ENCODE results near the gene SPRR2F. TPM values are rescaled to one million over a fixed set of nuclear protein-coding genes. Genes with fewer than 3 reads are reported as not detected.

SPRR2F gene
- total RNA-seq, 1 experiment from 2014 or later: not detected

DNA sequence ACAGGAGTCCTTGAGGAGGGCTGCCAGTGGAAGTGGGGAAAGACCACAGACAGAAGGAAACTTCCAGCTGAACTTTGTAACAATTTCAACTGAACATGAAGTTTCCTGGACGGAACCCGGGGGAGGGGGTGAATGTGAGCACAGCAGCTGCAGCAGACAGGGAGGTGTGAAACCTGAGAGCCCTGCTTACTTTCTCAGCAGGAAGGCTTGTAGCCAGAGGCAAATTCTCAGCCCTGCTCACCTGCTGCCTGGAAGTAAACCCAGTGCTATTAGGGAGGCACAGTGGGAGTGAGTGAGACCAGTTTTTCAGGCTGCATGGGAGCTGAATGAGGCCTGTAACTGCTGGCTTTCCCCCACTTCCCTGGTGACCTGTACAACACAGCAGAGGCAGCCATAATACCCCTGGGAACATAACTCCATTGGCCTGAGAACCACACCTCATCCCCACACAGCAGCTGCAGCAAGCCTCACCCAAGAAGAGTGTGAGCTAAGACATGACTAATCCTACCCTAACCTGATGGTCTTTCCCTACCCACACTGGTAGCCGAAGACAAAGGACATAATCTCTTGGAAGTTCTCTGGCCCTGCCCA lies 9.6 kb upstream of the SPRR2F start:
- DNase-seq (ENCODE audit: low read depth, low spot score): no peak
- TF ChIP-seq, protein P1, sequence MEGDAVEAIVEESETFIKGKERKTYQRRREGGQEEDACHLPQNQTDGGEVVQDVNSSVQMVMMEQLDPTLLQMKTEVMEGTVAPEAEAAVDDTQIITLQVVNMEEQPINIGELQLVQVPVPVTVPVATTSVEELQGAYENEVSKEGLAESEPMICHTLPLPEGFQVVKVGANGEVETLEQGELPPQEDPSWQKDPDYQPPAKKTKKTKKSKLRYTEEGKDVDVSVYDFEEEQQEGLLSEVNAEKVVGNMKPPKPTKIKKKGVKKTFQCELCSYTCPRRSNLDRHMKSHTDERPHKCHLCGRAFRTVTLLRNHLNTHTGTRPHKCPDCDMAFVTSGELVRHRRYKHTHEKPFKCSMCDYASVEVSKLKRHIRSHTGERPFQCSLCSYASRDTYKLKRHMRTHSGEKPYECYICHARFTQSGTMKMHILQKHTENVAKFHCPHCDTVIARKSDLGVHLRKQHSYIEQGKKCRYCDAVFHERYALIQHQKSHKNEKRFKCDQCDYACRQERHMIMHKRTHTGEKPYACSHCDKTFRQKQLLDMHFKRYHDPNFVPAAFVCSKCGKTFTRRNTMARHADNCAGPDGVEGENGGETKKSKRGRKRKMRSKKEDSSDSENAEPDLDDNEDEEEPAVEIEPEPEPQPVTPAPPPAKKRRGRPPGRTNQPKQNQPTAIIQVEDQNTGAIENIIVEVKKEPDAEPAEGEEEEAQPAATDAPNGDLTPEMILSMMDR (IDR thresholded peaks at IDR 0.05): no peak
- TF ChIP-seq TCF7L2 (IDR thresholded peaks at IDR 0.05; ENCODE audit: low read depth, low read length) (no peak), POLR2AphosphoS5 (IDR thresholded peaks at IDR 0.05; ENCODE audit: low read depth, low read length) (no peak), SIN3A (IDR thresholded peaks at IDR 0.05; ENCODE audit: borderline replicate concordance, insufficient read depth, low read depth, low read length) (no peak)
- TF ChIP-seq, protein P2, sequence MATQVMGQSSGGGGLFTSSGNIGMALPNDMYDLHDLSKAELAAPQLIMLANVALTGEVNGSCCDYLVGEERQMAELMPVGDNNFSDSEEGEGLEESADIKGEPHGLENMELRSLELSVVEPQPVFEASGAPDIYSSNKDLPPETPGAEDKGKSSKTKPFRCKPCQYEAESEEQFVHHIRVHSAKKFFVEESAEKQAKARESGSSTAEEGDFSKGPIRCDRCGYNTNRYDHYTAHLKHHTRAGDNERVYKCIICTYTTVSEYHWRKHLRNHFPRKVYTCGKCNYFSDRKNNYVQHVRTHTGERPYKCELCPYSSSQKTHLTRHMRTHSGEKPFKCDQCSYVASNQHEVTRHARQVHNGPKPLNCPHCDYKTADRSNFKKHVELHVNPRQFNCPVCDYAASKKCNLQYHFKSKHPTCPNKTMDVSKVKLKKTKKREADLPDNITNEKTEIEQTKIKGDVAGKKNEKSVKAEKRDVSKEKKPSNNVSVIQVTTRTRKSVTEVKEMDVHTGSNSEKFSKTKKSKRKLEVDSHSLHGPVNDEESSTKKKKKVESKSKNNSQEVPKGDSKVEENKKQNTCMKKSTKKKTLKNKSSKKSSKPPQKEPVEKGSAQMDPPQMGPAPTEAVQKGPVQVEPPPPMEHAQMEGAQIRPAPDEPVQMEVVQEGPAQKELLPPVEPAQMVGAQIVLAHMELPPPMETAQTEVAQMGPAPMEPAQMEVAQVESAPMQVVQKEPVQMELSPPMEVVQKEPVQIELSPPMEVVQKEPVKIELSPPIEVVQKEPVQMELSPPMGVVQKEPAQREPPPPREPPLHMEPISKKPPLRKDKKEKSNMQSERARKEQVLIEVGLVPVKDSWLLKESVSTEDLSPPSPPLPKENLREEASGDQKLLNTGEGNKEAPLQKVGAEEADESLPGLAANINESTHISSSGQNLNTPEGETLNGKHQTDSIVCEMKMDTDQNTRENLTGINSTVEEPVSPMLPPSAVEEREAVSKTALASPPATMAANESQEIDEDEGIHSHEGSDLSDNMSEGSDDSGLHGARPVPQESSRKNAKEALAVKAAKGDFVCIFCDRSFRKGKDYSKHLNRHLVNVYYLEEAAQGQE (IDR thresholded peaks at IDR 0.05; ENCODE audit: insufficient read depth in 1 of 2, low read depth in 2 of 2, low read length in 1 of 2): no peak
- BruUV-seq (replicated peaks): no TSS peak
- intact Hi-C loops (cut with micrococcal nuclease; ENCODE audit: unreplicated experiment) (no loop called here), in situ Hi-C loops (cut with HindIII; ENCODE audit: low pct_unique_long_range_greater_than_20kb, low sequenced_read_pairs) (no loop called here)
- peak; percentile 72 for ATAC-seq
- Histone ChIP-seq H3K4me3 (ENCODE audit: low read depth in 2 of 2, low read length in 2 of 2) (no peak overlapping the region), H3K27ac (ENCODE audit: low read length) (no peak overlapping the region), H3K9me3 (ENCODE audit: control insufficient read depth, insufficient read depth, low read depth, low read length) (no peaks in the 10 kb centered on the region), H3K27me3 (ENCODE audit: control insufficient read depth, insufficient read depth, low read length) (no peaks in the 10 kb centered on the region), H3K4me1 (ENCODE audit: control insufficient read depth, insufficient read depth, low read length) (no peaks in the 10 kb centered on the region), H3K36me3 (ENCODE audit: control insufficient read depth, insufficient read depth, low read length) (no peaks in the 10 kb centered on the region)
- POLR2A ChIA-PET: interaction anchor here (0.7 kb wide), 1 partner anchor 97 kb away, joined by 3 read pairs; no protein-coding TSS in a partner anchor
- CTCF ChIA-PET: no interaction called here

DNA sequence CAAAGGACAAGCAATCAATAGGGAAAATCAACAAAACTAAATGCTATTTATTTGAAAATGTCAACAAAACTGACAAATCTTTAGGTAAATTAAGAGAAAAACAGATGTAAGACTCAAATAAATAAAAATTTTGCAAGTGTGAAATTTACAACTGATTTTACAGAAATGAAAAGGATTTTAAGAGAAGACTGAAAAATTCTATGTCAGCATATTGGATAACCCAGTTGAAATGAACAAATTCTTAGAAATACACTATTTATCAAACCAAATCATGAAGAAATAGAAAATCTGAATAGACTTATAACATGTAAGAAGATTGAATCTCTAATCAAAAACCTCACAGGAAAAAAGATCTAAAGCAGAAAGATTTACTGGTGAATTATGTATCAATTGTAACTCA lies 7.6 kb upstream of the SPRR2F start:
- intact Hi-C loops (cut with micrococcal nuclease; ENCODE audit: unreplicated experiment): no loop called here
- BruUV-seq (replicated peaks): no TSS peak

More for the DNA sequence above, 7.6 kb upstream of the SPRR2F start:
- Histone ChIP-seq H3K27ac (ENCODE audit: low read length) (no peak overlapping the region), H3K27me3 (ENCODE audit: control insufficient read depth, insufficient read depth, low read length) (no peaks in the 10 kb centered on the region), H3K4me3 (ENCODE audit: low read depth in 2 of 2, low read length in 2 of 2) (no peak overlapping the region), H3K36me3 (ENCODE audit: control insufficient read depth, insufficient read depth, low read length) (no peaks in the 10 kb centered on the region), H3K4me1 (ENCODE audit: control insufficient read depth, insufficient read depth, low read length) (no peaks in the 10 kb centered on the region), H3K9me3 (ENCODE audit: control insufficient read depth, insufficient read depth, low read depth, low read length) (no peaks in the 10 kb centered on the region)
- DNase-seq (ENCODE audit: low read depth, low spot score) (no peak), ATAC-seq (no peak)
- ChIA-PET CTCF (no interaction called here), POLR2A (no interaction called here)
- in situ Hi-C loops (cut with HindIII; ENCODE audit: low pct_unique_long_range_greater_than_20kb, low sequenced_read_pairs): no loop called here
- TF ChIP-seq POLR2AphosphoS5 (IDR thresholded peaks at IDR 0.05; ENCODE audit: low read depth, low read length) (no peak), SIN3A (IDR thresholded peaks at IDR 0.05; ENCODE audit: borderline replicate concordance, insufficient read depth, low read depth, low read length) (no peak), TCF7L2 (IDR thresholded peaks at IDR 0.05; ENCODE audit: low read depth, low read length) (no peak)
- TF ChIP-seq, protein P1 (IDR thresholded peaks at IDR 0.05): no peak
- TF ChIP-seq, protein P2 (IDR thresholded peaks at IDR 0.05; ENCODE audit: insufficient read depth in 1 of 2, low read depth in 2 of 2, low read length in 1 of 2): no peak

All from Panc1 (cell line).